Activated CD8-positive, alpha-beta memory T cell treated with anti-CD3 and anti-CD28 coated beads, Interleukin-2, amount 50 U/mL, for 48 hours (primary cell): Measurements from ENCODE around the gene LDB2.

Experiments used
- DNase-seq: peaks from one replicate; pipeline ENCODE4 v3.0.0-alpha.2; 2020

Gene LDB2

DNA sequence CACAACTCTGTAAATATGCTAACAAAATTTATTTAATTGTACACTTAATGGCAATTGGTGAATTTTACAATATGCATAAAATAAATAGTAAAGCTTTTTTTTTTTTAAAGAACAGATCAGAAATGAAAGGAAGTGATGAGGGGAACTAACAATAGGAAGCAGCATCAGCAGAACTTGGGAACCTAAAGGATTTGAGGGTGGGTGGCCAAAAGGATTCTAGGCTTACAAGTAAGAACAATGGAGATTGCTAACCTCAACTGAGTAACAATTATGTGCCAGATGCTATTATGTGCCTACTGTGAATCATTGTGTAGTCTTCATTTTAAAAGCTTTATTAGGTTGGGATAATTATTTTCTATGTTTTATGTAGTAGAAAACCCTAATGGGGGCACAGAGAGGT, 185.2 kb downstream of the LDB2 start:
- no peak for DNase-seq

DNA sequence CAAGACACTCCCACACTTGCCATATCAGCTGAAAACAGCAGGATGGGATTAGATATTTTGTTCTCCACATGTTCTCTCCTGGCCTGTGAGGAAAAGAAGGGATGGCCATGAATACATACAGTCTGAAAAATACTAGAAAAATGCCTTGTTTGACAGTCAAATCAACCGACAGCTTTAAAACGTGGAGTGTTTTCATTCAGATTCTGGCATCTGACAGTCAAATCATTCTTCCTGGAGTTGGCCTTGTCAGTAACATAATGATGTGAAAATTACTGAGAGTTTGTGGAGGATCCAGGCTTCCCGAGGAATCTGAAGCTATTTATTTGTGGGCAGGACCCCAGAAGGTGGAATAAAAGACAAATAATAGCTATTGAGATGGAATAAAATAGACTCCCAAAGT, 188.2 kb downstream of the LDB2 start:
- no peak for DNase-seq

DNA sequence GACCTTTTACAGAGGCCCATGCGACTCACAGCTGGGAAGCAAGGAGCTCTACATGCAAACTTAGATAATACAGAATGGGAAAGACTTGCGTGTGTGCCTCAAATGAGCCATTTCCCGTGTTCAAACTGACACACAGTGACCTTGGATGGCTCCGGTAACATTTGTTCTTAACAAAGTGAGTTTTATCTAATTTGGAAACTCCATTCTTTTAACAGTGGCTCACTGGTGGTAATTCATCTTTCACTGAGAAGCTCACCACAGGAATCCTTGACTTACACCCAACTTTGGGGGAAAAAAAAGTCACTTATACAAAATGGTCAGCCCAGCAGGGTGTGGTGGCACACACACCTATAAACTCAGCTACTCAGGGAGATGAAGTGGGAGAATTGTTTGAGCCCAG, 190.6 kb downstream of the LDB2 start:
- DNase-seq = no peak

DNA sequence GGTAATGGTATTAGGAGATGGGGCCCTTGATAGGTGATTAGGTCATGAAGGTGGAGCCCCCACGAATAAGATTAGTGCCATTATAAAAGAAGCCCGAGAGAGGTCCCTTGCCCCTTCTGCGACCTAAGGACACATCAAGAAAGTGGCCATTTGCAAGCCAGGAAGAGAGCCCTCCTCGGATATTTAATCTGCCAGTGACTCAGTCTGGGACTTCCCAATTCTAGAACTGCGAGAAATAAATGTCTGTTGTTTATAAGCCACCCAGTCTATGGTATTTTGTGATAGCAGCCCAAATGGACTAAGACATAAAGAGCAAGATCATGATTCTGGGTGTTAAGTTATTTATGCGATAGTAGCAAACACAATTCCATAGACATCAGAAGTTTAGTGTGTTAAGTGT, 192.2 kb downstream of the LDB2 start:
- DNase-seq = no peak

DNA sequence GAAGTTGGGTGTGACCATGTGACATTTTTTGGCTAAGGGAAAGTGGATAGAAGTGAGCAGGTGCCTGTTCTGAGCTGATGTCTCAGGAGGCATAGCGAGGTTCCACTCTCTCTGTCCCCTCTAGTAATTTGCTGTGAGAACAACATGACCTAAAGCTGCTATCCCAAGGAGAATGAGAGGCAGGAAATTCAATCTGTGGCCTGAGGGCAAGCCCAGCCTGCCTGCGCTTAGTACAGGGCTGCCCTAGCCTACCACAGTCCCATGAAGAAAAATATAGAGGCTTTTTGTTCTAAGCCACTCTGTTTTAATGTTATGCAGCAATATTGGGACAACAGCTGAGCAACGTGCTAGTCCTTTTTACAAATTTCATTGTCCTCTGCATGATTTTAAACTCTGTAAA, 193.1 kb downstream of the LDB2 start:
- no peak for DNase-seq

DNA sequence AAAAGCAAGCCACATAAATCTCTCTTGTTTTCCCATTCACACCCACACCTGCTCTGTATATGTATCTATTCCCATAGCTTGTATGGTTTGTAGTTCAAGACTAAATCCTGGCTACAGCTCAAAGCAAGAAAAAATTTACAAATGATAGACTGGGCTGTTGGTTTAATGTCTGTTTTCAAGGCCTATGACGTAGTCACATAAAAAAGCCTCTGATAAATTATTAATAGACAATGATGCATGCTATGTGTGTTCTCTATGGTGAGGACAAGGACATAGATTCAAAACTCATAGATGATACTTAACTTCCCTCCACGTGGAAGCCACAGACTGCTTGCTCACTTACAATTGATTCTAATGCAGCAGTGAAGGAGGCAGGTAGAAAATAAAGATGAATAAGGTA, 194.0 kb downstream of the LDB2 start:
- no peak for DNase-seq

DNA sequence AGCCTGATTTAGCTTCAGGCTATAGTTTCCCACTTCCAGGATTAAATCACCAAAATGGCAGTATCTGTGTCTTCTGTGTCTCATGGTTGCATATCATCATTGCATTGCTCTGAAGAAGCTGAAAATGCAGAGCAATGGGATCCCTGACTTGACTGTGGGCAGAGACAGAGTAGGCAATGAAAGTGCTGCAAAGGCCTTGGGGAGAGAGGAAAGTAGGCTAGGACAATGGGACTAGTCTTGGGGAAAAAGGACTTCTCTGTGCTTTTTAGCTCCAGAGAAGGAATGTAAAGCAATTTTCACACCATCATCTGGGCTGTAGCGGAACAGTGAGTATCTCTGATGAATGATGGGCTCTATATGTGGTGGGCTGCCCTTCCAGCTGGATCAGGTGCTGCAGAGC, 202.5 kb downstream of the LDB2 start:
- DNase-seq = no peak

DNA sequence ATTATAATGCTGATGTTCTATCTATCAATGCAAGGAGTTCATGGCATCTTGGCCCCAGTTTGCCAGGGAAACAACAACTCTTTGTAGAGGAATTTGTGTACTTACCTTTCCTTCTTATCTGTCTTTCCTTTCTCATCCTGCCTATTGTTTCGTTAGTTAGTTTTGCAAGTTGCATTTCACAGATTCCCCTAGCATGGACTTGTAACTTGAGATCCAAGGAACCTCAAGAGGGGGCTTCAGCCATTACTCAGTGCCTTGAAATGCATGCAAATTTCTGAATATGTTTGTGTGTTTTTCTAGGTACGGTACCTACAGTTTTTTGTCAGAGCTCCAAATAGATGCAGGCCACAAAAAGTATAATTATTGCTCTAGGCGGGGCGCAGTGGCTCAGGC, 203.6 kb downstream of the LDB2 start:
- no peak for DNase-seq

DNA sequence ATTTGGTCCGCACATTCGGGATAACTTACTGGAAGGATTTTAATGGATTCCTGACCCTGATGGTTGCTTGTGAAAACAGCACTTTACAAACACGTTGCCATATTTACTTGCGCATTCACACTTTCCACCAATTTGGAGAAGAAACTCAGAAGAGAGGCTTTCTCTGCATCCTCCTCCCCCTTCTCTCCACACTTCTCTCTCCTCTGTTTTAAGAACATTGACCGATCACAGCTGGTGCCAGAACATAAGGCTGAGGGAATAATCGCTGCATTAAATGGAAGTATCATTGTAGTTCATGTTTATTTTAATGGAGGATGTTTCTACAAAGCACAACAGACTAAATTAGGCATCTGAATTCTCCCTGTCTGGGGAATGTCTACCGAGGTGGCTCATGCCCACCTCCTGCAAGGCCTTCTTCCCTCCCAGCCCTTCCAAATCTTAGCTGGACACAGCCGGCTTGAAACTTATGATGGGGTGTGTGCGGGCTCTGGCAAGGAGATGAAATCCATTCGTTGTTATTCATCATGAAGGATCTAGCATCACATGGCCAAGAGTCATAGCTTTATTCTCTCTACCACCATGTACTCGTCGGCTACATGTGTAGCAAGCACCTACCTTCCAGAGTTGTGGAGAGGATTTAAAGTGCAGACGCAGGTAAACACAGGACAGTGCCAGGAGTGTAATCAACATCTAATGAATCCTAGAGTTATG, 204.1 kb downstream of the LDB2 start:
- DNase-seq = no peak

DNA sequence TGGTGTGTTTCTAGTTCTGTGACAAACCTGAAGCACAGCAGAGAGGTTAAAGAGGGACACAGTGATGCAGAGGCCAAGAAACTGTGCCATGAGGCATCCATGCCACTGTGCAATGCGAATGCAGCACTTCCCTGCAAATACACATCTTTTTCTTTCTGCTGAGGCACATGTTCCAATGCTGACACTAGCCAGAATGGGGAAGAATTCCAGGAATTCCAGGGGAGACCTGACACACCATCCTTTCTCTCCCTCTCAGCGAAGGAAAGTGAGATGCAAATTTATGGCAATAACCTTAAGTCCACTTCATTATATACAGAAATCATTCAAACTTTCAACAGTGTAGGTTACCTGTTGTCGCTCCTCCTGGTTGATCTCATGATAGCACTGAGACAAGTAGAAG, 204.8 kb downstream of the LDB2 start:
- no peak for DNase-seq

DNA sequence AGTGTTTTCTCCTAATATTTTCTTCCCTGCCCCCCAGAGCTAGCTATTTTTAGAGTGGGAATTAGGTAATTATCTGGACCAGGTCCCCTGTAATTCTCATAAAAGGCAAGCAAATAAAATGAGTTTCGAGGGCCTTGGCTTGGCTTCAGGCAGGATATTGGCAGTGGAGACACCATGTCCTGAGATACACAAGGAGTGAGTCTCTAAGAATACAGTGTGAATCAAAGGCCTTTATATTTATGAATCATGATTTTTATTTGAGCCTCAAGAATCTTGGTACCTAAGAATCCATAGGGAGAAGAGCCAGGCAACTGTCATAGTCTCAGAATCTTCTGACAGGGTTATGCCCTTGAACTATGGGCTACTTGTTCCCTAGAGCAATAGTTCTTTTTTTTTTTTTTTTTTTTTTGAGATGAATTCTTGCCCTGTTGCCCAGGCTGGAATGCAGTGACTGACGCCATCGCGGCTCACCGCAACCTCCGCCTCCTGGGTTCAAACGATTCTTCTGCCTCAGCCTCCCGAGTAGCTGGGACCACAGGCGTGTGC, 205.4 kb downstream of the LDB2 start:
- DNase-seq = no peak

DNA sequence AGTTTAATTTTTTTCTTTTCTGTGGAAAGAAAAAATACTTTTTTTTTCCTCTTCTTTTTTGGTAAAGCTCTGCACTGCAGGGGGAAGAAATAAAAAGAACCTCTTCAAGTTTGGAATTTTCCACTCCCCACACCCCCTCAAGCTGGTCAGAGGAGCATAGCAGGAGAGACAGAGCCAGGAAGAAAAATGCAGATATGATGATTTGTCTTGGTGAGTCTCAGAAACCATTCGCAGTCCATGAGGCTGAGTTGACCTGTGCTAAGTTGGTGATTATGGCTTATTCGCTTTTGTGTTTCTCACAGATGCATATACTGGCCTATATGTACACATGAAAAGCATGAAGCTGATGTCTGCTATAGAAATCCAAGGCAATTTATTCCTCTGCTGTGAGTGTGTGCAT, 205.9 kb downstream of the LDB2 start:
- no peak for DNase-seq

DNA sequence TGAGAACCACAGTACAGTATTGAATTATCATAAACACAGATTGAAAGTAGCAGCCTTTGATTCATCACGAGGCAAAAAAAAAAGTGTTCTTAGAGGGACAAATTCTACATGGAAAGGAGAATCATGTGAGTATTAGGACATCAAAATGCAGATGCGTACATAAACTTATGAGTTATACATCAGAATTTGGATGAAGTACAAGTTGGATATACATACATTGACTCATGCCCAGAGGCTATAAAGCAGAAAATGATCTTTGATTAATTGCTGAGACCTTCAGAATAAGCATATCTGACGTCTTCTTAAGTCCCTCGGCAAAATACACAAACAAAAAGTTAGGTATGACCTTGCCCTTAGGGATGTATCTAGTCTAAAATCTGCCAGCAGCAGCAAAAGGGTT, 206.4 kb downstream of the LDB2 start:
- no peak for DNase-seq

DNA sequence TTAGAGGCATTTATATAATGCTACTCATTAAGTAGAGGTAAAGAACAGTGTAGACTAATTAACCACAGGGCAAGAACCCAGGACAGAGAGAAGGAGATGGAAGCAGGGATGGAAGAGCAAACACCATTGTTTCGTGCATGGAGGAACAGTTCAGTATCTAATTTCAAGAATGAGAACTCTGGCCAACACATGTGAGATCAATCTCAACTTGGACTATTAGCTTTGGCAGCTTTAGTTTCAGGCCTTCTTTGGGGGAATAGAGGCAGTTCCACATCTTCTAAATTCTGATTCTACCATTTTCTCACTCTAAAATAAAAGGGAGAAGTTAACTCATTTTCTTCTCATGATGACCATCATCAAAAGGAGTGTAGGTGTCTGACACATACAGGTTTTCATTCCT, 207.0 kb downstream of the LDB2 start:
- no peak for DNase-seq

DNA sequence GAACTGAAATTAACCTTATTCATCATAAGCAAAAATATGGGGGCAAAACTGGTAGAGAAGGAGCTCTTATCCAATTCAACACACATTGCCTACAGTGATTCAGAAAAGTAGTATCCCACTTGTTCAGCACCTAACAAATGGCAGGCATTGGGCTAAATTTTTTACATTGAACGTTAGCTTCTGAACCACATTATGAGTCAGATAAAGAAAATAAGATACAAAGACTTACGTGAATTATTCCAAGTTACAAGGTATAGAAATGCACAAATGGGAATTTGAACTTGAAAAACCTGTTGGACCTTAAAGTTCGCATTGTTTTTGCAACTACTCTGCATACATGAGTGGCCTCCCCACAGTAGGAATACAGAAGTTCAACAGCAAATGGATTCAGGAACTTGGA, 210.6 kb downstream of the LDB2 start:
- no peak for DNase-seq

DNA sequence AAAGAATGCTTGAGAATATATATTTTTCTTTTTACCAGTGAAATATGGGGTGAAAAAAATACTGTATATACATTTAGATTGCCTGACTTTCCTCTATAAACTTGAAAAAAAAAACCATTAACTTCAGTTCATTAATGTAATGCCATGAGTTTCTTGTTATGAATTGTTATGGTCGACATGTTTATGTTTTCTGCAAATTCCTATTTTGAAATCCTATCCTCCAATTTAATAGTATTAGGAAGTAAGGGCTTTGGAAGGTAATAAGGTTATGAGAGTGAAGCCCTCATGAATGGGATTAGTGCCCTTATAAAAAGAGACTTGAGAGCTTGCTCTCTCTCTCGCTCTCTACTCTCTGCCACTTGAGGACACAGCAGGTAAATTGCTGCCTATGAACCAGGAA, 211.4 kb downstream of the LDB2 start:
- DNase-seq = no peak

DNA sequence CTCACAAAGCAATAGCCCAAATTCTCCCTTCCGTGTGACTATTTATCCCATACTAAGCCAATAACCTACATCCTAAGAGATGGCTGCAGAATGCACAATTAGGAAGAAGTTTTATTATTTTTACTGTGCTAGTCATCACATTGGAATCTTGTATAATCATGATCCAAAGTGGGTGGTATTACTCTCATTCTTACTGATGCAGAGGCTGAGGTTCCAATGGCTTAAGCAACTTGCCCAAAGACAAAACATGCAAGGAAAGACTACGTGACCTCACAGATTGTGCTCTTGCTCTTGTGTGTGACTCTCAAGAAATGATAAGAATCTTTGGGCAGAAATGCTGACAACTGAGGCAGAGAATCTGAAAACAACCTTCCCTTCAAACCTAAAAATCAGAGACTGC, 212.2 kb downstream of the LDB2 start:
- no peak for DNase-seq

DNA sequence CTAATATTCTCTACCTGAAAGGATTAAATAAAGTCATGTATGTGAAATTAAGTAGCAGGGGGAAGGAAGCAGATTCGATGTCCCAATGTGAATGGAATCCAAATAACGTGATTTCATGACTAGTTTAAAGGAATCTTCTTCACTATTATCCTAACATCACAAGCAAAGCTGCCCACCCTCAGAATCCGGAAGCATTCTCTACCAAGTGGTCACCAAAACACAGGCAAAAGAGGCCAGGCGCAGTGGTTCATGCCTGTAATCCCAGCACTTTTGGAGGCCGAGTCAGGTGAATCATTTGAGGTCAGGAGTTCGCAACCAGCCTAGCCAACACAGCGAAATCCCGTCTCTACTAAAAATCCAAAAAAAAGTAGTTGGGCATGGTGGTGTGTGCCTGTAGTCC, 212.9 kb downstream of the LDB2 start:
- no peak for DNase-seq

DNA sequence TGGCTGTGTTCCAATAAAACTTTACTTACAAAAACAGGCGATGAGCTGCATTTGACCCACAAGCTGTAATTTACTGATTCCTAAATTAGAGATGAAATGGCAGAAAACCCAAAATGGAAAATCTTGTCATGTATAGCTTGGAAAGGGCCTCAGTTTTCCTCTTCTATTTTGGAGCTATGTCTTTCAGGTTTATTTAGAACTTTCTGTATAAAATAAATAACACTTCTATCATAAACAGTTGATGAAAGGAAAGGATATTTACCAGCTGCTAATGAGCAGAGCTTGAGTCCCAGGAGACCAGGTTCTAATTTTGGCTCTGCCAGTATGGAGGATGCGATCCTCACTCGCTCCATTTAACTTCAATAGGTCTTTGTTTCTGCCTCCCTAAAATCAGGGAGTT, 213.5 kb downstream of the LDB2 start:
- no peak for DNase-seq

DNA sequence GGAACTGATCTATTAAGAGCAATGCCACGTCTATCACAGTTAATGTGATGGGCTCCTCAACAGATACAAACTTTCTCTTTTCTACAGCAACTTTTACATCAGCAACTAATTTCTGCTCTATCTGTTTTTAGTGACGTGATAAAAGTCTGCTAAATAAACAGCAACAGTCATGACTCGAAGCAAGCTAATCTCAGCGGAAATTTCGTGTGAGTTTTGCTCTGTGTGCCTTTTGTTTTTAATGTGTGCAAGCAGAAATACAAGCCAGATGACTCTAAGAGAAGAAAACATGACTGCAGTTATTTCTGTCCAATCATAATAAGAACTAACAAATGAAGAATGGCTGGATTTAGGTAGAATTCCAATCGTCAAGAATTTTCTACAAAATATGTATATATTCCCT, 214.3 kb downstream of the LDB2 start:
- DNase-seq = no peak

DNA sequence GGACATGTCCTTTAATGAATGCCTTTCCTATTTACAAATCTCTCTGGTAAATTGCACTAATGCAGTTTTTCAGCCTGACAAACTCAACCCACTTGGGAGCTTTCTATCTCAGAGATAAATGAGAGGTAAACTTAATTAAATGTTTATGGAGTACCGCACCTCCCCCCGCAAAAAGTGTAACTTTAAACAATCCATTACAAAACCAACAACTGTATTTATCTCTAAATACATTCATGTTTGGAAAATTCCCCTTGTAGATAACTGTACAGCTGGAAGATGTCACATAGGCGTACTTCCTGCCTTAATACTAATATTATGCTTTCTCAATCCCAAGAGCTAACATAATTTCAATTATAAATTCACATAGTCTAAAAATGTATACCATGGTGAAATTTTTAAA, 215.5 kb downstream of the LDB2 start:
- DNase-seq = no peak

DNA sequence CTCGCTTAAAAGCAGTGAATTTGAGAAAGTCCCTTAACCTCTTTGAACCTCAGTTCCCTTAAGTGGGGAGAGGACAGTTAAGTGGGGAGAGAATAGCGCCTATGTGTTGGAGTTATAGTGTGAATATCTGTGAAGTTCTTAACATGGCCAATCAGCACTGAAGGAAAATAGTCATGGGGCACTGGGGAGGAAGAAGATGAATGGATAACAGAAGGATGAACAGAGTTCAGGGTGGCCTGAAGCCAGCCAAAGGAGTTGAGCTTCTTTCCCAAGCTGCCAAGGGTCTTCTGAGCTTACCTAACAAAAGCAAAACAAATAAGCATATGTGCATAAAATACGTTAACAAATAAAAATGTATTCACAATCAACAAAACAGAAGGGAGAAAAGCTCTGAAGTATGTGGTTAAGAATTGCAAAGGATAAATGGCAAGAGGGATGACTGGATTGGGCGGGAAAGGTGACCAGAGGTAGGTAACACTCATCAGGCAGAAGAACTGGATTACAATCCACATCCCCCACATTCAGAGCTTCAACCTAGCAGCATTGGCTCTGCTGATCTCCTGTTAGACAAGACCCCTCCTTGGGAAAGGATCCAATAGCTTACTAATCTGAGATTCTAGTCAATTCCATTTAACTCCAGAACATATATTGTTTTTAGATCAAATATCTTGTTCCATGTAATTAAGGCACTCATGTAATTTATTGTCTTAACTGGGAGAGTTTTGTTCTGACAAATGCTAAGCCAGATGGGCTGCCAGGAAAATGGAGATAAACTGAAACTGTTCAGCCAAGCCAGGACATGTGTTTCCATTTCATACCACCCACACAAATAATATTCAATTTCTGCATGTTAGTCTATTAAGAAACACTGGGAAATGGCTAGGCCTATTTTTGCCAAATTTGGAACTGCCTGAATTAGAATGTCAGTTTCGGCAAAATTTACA, 221.2 kb downstream of the LDB2 start:
- DNase-seq = no peak

DNA sequence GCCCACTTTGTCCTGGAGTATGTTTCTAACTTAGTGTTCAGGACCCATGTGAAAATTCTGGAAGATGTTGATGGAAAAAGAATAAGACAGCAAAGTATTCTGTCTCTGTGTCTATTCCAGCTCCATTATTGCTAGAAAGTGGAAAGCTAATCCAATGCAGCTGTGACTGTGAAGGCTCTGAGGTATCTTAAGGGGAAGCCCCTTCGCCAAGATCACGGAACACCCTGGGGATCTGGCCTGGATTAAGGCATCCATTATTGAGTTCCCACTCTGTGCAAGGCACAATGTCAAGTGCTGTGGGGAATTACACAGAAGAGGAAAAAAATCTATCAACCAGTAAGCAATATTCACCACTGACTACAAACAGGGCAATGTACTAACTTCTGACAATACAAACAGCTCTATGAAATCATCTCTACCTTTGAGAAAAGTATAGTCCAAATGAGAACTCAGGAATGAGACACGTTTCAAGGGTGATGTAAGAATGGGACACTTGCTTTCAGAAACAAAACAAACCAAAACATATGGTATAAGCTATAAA, 222.1 kb downstream of the LDB2 start:
- no peak for DNase-seq

DNA sequence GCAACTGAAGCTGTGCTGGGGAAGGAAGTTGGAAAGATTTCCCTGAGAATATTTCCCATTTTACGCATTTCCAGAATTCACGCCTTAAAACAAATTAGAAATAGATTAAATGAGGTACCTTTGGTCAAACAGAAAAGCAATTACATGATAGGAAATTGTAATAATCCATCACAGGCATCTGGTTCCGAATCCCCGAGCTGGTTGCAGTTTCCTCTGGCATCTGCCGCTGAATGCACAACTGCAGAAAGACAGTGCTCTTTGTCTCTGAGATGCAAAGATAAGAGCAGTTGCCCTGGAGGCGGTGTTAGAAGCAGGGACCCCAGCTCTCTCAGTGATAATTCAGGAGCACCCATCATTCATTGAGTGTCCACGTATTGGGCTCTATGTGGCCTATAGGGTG, 224.4 kb downstream of the LDB2 start:
- DNase-seq = no peak
